Neuronal stem cell (in vitro differentiated cells): ENCODE measurements around the gene PGAP3.

Source experiments
- DNase-seq: peaks from one replicate; pipeline ENCODE4 v3.0.0-alpha.2; 2013; ENCODE audit warnings: low spot score
- H2AFZ ChIP-seq: one replicate; pipeline ENCODE4 v1.6.1; 2013; ENCODE audit warnings: mild to moderate bottlenecking, low read length, inconsistent platforms
- H2AK5ac ChIP-seq: 2 replicates; pipeline ENCODE4 v1.6.1; 2013; ENCODE audit warnings: low read depth, mild to moderate bottlenecking, inconsistent platforms, low read length, moderate library complexity, mixed read lengths
- H2BK120ac ChIP-seq: 2 replicates; pipeline ENCODE4 v1.6.1; 2013; ENCODE audit warnings: low read depth, mild to moderate bottlenecking, inconsistent platforms, low read length, moderate library complexity, mixed read lengths
- H2BK12ac ChIP-seq: one replicate; pipeline ENCODE4 v1.6.1; 2013; ENCODE audit warnings: low read length, inconsistent platforms
- H2BK15ac ChIP-seq: 2 replicates; pipeline ENCODE4 v1.6.1; 2013; ENCODE audit warnings: mild to moderate bottlenecking, low read length, inconsistent platforms, mixed read lengths
- H2BK5ac ChIP-seq: one replicate; pipeline ENCODE4 v1.6.1; 2013; ENCODE audit warnings: inconsistent platforms, mild to moderate bottlenecking, low read length, moderate library complexity
- H3K14ac ChIP-seq: one replicate; pipeline ENCODE4 v1.6.1; 2013; ENCODE audit warnings: low read length, inconsistent platforms
- H3K18ac ChIP-seq: 2 replicates; pipeline ENCODE4 v1.6.1; 2013; ENCODE audit warnings: low read length, inconsistent platforms
- H3K23ac ChIP-seq: 2 replicates; pipeline ENCODE4 v1.6.1; 2013; ENCODE audit warnings: low read depth, mild to moderate bottlenecking, mixed read lengths, low read length, inconsistent platforms; ENCODE audit not compliant: poor library complexity
- H3K27ac ChIP-seq: replicated peaks from 3 replicates; pipeline ENCODE4 v1.5.1; 2013; ENCODE audit warnings: low read length, inconsistent platforms
- H3K27me3 ChIP-seq, 3 experiments: 2 replicates each; pipeline ENCODE4 v1.6.1; 2013; ENCODE audit warnings: low read length in 3 of 3, mild to moderate bottlenecking in 2 of 3, inconsistent platforms in 1 of 3, low read depth in 1 of 3, mixed read lengths in 1 of 3, moderate library complexity in 1 of 3; ENCODE audit not compliant: control insufficient read depth in 3 of 3, insufficient read depth in 3 of 3
- H3K36me3 ChIP-seq, 2 donors: replicated peaks in 1 of 2; 2 replicates each; pipeline ENCODE4 v1.6.1; 2013; ENCODE audit warnings: low read length in 2 of 2; ENCODE audit not compliant: control insufficient read depth in 2 of 2, insufficient read depth in 2 of 2
- H3K4ac ChIP-seq: 2 replicates; pipeline ENCODE4 v1.6.1; 2013; ENCODE audit warnings: inconsistent platforms, mild to moderate bottlenecking, low read length, moderate library complexity
- H3K4me1 ChIP-seq, 2 donors: 1 replicate in 1 of 2; 2 replicates in 1 of 2; pipeline ENCODE4 v1.6.1; 2013; ENCODE audit warnings: low read length in 2 of 2, low read depth in 1 of 2; ENCODE audit not compliant: control insufficient read depth in 2 of 2, insufficient read depth in 1 of 2
- H3K4me2 ChIP-seq: one replicate; pipeline ENCODE4 v1.6.1; 2013; ENCODE audit warnings: mild to moderate bottlenecking, low read length, inconsistent platforms; ENCODE audit not compliant: insufficient read depth, poor library complexity, severe bottlenecking
- H3K4me3 ChIP-seq, 2 donors: 2 replicates each; pipeline ENCODE4 v1.5.1; 2013; ENCODE audit warnings: low read length in 2 of 2, mild to moderate bottlenecking in 2 of 2, inconsistent platforms in 1 of 2, moderate library complexity in 1 of 2
- H3K79me1 ChIP-seq: one replicate; pipeline ENCODE4 v1.6.1; 2013; ENCODE audit warnings: low read depth, mild to moderate bottlenecking, inconsistent platforms, low read length, moderate library complexity
- H3K9ac ChIP-seq: one replicate; pipeline ENCODE4 v1.6.1; 2013; ENCODE audit warnings: mild to moderate bottlenecking, low read depth, low read length, inconsistent platforms; ENCODE audit not compliant: poor library complexity
- H3K9me3 ChIP-seq, 2 donors: replicated peaks in 1 of 2; 2 replicates each; pipeline versions ENCODE3 to v1.6.1; 2013; ENCODE audit warnings: low read length in 2 of 2, mild to moderate bottlenecking in 2 of 2, inconsistent platforms in 1 of 2, low read depth in 1 of 2, mixed read lengths in 1 of 2, moderate library complexity in 1 of 2; ENCODE audit not compliant: control insufficient read depth in 2 of 2, insufficient read depth in 1 of 2
- H4K8ac ChIP-seq: one replicate; pipeline ENCODE4 v1.6.1; 2013; ENCODE audit warnings: low read depth, mild to moderate bottlenecking, inconsistent platforms, low read length, moderate library complexity
- H4K91ac ChIP-seq: one replicate; pipeline ENCODE4 v1.6.1; 2013; ENCODE audit warnings: low read length, low read depth, mild to moderate bottlenecking, inconsistent platforms; ENCODE audit not compliant: poor library complexity
- WGBS, 2 donors: extraction: QIAGEN DNeasy Blood & Tissue Kit; methylation state at CpG; one replicate each; pipeline ENCODE4 v1.1.7; 2013; ENCODE audit warnings: missing lambda C conversion rate in 2 of 2, mixed read lengths in 1 of 2; ENCODE audit not compliant: insufficient read length in 2 of 2, insufficient replicate concordance in 1 of 2; ENCODE audit errors: extremely low coverage in 2 of 2; 5-methylcytosine and 5-hydroxymethylcytosine counted together

The PGAP3 gene

DNA sequence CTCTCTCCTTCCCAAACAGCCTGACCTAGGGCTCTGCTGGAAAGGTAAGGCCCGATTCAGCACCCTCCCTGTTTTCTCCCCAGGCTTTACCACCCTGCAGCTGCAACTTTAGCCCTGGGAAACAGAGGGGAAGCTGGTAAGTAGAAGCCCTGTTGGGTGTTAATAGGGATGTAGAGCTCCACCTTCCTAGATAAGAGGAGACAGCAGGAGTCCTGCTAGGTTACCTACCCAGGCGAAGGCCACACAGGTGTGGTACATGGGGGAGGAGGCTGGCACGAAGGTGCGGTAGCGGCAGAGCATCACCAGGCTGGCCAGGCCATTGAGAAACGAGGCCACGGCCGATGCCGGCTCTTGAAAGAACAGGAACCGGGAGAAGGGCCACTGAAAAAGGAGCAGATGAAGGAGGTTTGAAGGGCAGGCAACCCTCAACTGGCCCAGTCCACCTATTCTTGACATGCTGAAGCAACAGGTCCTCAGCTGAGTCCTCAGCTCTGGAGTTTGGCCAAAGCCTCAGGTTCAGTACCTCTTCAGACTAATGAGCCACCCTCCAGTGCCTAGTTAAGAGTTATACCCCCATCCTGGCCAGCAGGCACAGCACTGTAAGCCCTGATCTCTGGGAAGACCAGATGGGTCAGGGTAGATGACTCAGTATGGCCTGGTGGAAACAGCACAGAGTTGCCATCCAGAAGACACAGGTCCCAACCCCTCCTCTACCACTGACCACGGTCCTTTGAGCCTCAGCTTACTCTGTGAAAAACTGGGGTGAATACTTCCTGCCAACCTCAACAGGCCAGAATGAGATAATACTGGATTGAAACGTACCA, 3.3 kb downstream of the PGAP3 start:
- no peak overlapping the region for H2BK12ac ChIP-seq
- no peak for DNase-seq
- H2BK5ac ChIP-seq, result no peak overlapping the region
- no peak overlapping the region for H3K18ac ChIP-seq
- no peak overlapping the region for H3K23ac ChIP-seq
- no CpG with 5 or more reads among the region's 12 CpGs for WGBS, 2 donors
- H2AFZ ChIP-seq, result no peak overlapping the region
- H3K9me3 ChIP-seq, result no peaks in the 10 kb centered on the region
- H2BK120ac ChIP-seq, result no peak overlapping the region
- H3K4me3 ChIP-seq, result peak overlapping the region in 1 of 2 donors; percentile 24
- H3K4me2 ChIP-seq, result no peak overlapping the region
- peaks cover 3 to 14% of the 10 kb centered on the region in 2 donors for H3K36me3 ChIP-seq
- no peak overlapping the region for H2BK15ac ChIP-seq
- no peak overlapping the region for H3K4ac ChIP-seq
- H3K79me1 ChIP-seq, result peaks cover 2% of the 10 kb centered on the region
- H3K4me1 ChIP-seq, result peaks cover 9 to 10% of the 10 kb centered on the region in 2 donors
- H4K91ac ChIP-seq, result no peak overlapping the region
- H3K9ac ChIP-seq, result no peak overlapping the region
- H2AK5ac ChIP-seq, result no peak overlapping the region
- no peaks in the 10 kb centered on the region for H3K27me3 ChIP-seq
- H4K8ac ChIP-seq, result no peak overlapping the region
- H3K14ac ChIP-seq, result no peak overlapping the region
- no peak overlapping the region for H3K27ac ChIP-seq

DNA sequence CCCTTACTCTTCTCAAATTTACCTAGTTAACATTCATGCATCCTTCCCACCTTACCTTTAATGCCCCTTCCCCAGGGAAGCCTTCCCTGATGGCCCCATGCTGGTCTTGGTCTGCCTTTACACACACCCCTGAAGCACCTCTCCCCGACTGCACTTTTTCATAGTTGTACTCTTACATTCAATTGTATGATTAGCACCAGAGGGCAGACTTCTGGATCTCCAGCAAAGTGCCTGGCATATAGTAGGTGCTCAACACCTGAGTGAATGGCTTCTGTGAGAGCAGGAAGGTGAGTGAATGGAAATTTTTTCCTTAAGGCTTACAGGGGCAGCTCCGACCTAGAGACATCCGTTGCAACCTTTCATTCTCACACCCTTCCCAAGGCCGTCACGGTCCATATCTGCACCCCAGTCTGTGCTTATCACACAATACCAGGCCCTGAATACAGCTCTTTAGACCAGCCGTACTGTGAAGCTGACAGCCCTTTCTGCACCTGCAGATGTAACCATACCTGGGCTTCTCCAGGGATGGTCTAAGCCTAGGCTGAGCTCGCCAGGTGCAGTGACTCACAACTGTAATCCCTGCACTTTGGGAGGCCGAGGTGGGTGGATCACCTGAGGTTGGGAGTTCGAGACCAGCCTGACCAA, 4.4 kb downstream of the PGAP3 start:
- no peak overlapping the region for H4K8ac ChIP-seq
- no peak overlapping the region for H3K27ac ChIP-seq
- peaks cover 2% of the 10 kb centered on the region for H3K79me1 ChIP-seq
- H3K23ac ChIP-seq, result no peak overlapping the region
- no peak overlapping the region for H2BK15ac ChIP-seq
- peak overlapping the region; percentile 14 for H3K9ac ChIP-seq
- no peak overlapping the region for H3K4me3 ChIP-seq
- H2BK5ac ChIP-seq, result no peak overlapping the region
- no peaks in the 10 kb centered on the region for H3K9me3 ChIP-seq
- no peaks in the 10 kb centered on the region for H3K27me3 ChIP-seq
- H2AFZ ChIP-seq, result no peak overlapping the region
- no CpG with 5 or more reads among the region's 9 CpGs for WGBS, 2 donors
- no peak for DNase-seq
- no peak overlapping the region for H4K91ac ChIP-seq
- H3K4me2 ChIP-seq, result no peak overlapping the region
- H2BK120ac ChIP-seq, result no peak overlapping the region
- no peak overlapping the region for H2BK12ac ChIP-seq
- no peak overlapping the region for H3K4ac ChIP-seq
- H3K14ac ChIP-seq, result no peak overlapping the region
- peaks cover 3 to 14% of the 10 kb centered on the region in 2 donors for H3K36me3 ChIP-seq
- no peak overlapping the region for H3K18ac ChIP-seq
- peaks cover 0 to 2% of the 10 kb centered on the region in 2 donors for H3K4me1 ChIP-seq
- no peak overlapping the region for H2AK5ac ChIP-seq

DNA sequence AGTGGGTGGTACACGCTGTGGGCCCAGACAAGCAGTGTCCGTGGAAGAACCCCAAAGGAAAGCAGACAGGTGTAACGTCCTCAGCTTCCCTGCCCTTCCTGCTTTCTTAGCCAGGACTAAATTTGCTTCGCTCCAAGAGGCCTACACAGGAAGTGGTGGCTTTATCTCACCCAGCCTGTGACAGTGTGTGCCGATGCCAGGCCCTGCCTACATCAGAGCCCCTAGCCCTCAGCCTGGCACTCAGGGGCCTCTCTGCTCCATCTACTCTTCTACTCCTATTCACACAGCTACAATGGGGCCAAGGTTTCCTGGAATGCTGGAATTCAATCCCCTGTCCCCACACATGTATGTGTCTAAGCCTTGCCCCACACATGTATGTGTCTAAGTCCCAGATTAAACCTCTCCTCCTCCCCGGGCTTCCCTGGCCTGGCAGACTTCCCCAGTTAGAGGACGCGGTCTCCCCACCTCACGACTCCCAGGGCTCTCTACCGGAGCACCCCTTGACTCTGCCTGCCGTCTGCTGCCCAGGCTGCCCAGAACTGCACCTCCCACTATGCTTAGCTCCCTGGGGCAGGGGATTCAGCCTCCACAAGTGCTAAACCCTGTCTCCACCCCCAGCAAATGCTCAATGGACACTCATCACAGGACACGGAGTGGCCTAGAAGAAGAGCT, 8.2 kb downstream of the PGAP3 start:
- Histone ChIP-seq H3K9me3 (no peaks in the 10 kb centered on the region), H2BK12ac (no peak overlapping the region), H3K79me1 (no peaks in the 10 kb centered on the region), H2BK15ac (no peak overlapping the region), H3K18ac (no peak overlapping the region), H3K4me2 (no peak overlapping the region), H3K27me3 (no peaks in the 10 kb centered on the region), H2BK120ac (no peak overlapping the region), H3K36me3 (peaks cover 8 to 20% of the 10 kb centered on the region in 2 donors), H3K4me3 (no peak overlapping the region), H3K14ac (no peak overlapping the region), H2AK5ac (no peak overlapping the region), H3K4me1 (no peaks in the 10 kb centered on the region), H4K8ac (no peak overlapping the region), H2BK5ac (no peak overlapping the region), H3K4ac (no peak overlapping the region), H4K91ac (no peak overlapping the region), H3K23ac (no peak overlapping the region), H3K27ac (no peak overlapping the region), H3K9ac (no peak overlapping the region), H2AFZ (no peak overlapping the region)
- no peak for DNase-seq
- no CpG with 5 or more reads among the region's 12 CpGs for WGBS, 2 donors
